CD14-positive monocyte (primary cell): Measurements from ENCODE around the gene FAAH2. TPM values are rescaled to one million over a fixed set of nuclear protein-coding genes. Genes with fewer than 3 reads are reported as not detected.

ENCODE experiments used
- DNase-seq, 3 donors: peaks; one replicate each; pipeline ENCODE4 v3.0.0-alpha.2; 2011 to 2022
- H2AFZ ChIP-seq: 2 replicates; pipeline ENCODE4 v1.6.0; 2012; ENCODE audit warnings: mild to moderate bottlenecking, low read depth, low read length, inconsistent platforms; ENCODE audit not compliant: insufficient read depth, poor library complexity, severe bottlenecking
- H3K27ac ChIP-seq, 2 donors: 1 replicate in 1 of 2; 2 replicates in 1 of 2; pipeline ENCODE4 v1.5.1; 2012 to 2013; ENCODE audit warnings: low read length in 2 of 2, control low read depth in 1 of 2, inconsistent platforms in 1 of 2, low read depth in 1 of 2, mild to moderate bottlenecking in 1 of 2
- H3K27me3 ChIP-seq, 2 donors: one replicate each; pipeline versions ENCODE4 v1.6.0 to v1.6.1; 2011 to 2013; ENCODE audit warnings: low read length in 2 of 2; ENCODE audit not compliant: control insufficient read depth in 2 of 2, insufficient read depth in 2 of 2
- H3K36me3 ChIP-seq, 2 donors: replicated peaks in 1 of 2; 1 replicate in 1 of 2; 2 replicates in 1 of 2; pipeline versions ENCODE4 v1.5.1 to v1.6.1; 2012 to 2013; ENCODE audit warnings: low read length in 2 of 2, control low read depth in 1 of 2, inconsistent platforms in 1 of 2, mild to moderate bottlenecking in 1 of 2; ENCODE audit not compliant: insufficient read depth in 2 of 2, control insufficient read depth in 1 of 2
- H3K4me1 ChIP-seq, 2 donors: 1 replicate in 1 of 2; 2 replicates in 1 of 2; pipeline versions ENCODE4 v1.5.1 to v1.6.1; 2012 to 2013; ENCODE audit warnings: low read length in 2 of 2, control low read depth in 1 of 2, inconsistent platforms in 1 of 2, mild to moderate bottlenecking in 1 of 2, moderate library complexity in 1 of 2; ENCODE audit not compliant: insufficient read depth in 2 of 2, control insufficient read depth in 1 of 2
- H3K4me2 ChIP-seq: replicated peaks from 2 replicates; pipeline ENCODE3; 2012; ENCODE audit warnings: low read length, moderate library complexity, mild to moderate bottlenecking; ENCODE audit not compliant: poor library complexity, severe bottlenecking; ENCODE audit errors: extremely low read depth
- H3K4me3 ChIP-seq, 3 experiments: fragments of 200-600 bp in 1 of 3; sonication (generic) in 1 of 3; replicated peaks in 1 of 3; 1 replicate in 2 of 3; 2 replicates in 1 of 3; pipeline ENCODE4 v1.5.1; 2011 to 2013; ENCODE audit warnings: low read length in 3 of 3, mild to moderate bottlenecking in 3 of 3, control low read depth in 2 of 3, low read depth in 2 of 3, inconsistent platforms in 1 of 3, moderate library complexity in 1 of 3
- H3K79me2 ChIP-seq: 2 replicates; pipeline ENCODE4 v1.6.0; 2012; ENCODE audit warnings: mild to moderate bottlenecking, control low read depth, inconsistent platforms, low read length, moderate library complexity; ENCODE audit not compliant: insufficient read depth
- H3K9ac ChIP-seq: 2 replicates; pipeline ENCODE4 v1.6.0; 2017; ENCODE audit warnings: low read length, mild to moderate bottlenecking; ENCODE audit not compliant: insufficient read depth, poor library complexity, severe bottlenecking
- H3K9me3 ChIP-seq, 2 donors: replicated peaks in 1 of 2; 1 replicate in 1 of 2; 2 replicates in 1 of 2; pipeline versions ENCODE4 v1.5.1 to v1.6.1; 2012 to 2013; ENCODE audit warnings: low read length in 2 of 2, control low read depth in 1 of 2; ENCODE audit not compliant: control insufficient read depth in 1 of 2, insufficient read depth in 1 of 2
- H4K20me1 ChIP-seq: 2 replicates; pipeline ENCODE4 v1.6.0; 2012; ENCODE audit warnings: mild to moderate bottlenecking, low read length, control low read depth, moderate library complexity; ENCODE audit not compliant: insufficient read depth
- H3K27ac Mint-ChIP-seq, 7 donors: one replicate each; pipeline ENCODE4 v1.8.0; 2020; ENCODE audit warnings: mild to moderate bottlenecking in 7 of 7, mixed read lengths in 7 of 7, moderate library complexity in 6 of 7, inconsistent platforms in 2 of 7
- H3K27me3 Mint-ChIP-seq, 3 donors: one replicate each; pipeline ENCODE4 v1.8.0; 2021 to 2022; ENCODE audit warnings: low read depth in 3 of 3, mild to moderate bottlenecking in 3 of 3, mixed read lengths in 3 of 3, moderate library complexity in 3 of 3, inconsistent platforms in 1 of 3
- H3K36me3 Mint-ChIP-seq, 2 donors: one replicate each; pipeline ENCODE4 v1.8.0; 2020; ENCODE audit warnings: mixed read lengths in 2 of 2, inconsistent platforms in 1 of 2, mild to moderate bottlenecking in 1 of 2
- H3K4me1 Mint-ChIP-seq: one replicate; pipeline ENCODE4 v1.8.0; 2020; ENCODE audit warnings: mild to moderate bottlenecking, mixed read lengths
- H3K4me3 Mint-ChIP-seq, 2 donors: one replicate each; pipeline ENCODE4 v1.8.0; 2020; ENCODE audit warnings: mild to moderate bottlenecking in 2 of 2, mixed read lengths in 2 of 2, moderate library complexity in 1 of 2
- H3K9me3 Mint-ChIP-seq, 7 donors: one replicate each; pipeline ENCODE4 v1.8.0; 2020 to 2022; ENCODE audit warnings: mixed read lengths in 7 of 7, mild to moderate bottlenecking in 6 of 7, moderate library complexity in 6 of 7, inconsistent platforms in 2 of 7
- CTCF ChIP-seq: fragments of 200-600 bp; IDR thresholded peaks from one replicate; pipeline ENCODE4 v1.8.0; 2022; ENCODE audit warnings: antibody characterized with exemption, mild to moderate bottlenecking
- WGBS: methylation state at CpG from one replicate; pipeline ENCODE4 v1.1.5; 2013; ENCODE audit warnings: missing lambda C conversion rate; ENCODE audit not compliant: insufficient coverage; 5-methylcytosine and 5-hydroxymethylcytosine counted together
- intact Hi-C, 2 donors: fragments of 100-400 bp; cut with micrococcal nuclease; formaldehyde crosslinking; loops; one replicate each; pipeline versions ENCODE4 v1.15.0 to v1.15.1; 2023
- polyA plus RNA-seq, 3 donors: library from polyadenylated mRNA; depleted of rRNA in 1 of 3; unstranded in 2 of 3; stranded (reverse) in 1 of 3; fragments of 300-500 nt in 2 of 3; fragments of >200 nt in 1 of 3; fragmentation: Illumina TruSeq in 2 of 3; gene quantifications; 1 replicate in 2 of 3; 2 replicates in 1 of 3; pipeline ENCODE4 v1.2.3, GENCODE V29; 2012 to 2021

The FAAH2 gene
- polyA plus RNA-seq, 3 donors, result not detected

- Histone ChIP-seq H2AFZ (no peak overlapping the region), H3K4me2 (no peak overlapping the region), H3K9me3 (peaks cover 0 to 12% of the 10 kb centered on the region in 2 donors), H3K27ac (no peak overlapping the region), H4K20me1 (no peaks in the 10 kb centered on the region), H3K27me3 (no peaks in the 10 kb centered on the region), H3K79me2 (no peaks in the 10 kb centered on the region), H3K4me1 (no peaks in the 10 kb centered on the region), H3K4me3 (no peak overlapping the region), H3K36me3 (no peaks in the 10 kb centered on the region), H3K9ac (no peak overlapping the region)
- Mint-ChIP-seq H3K4me3 (no peak overlapping the region), H3K36me3 (no peaks in the 10 kb centered on the region), H3K4me1 (no peaks in the 10 kb centered on the region), H3K27me3 (peaks cover 0 to 3% (median 0%) of the 10 kb centered on the region in 3 donors), H3K27ac (no peak overlapping the region), H3K9me3 (peaks cover 0 to 5% (median 0%) of the 10 kb centered on the region in 7 donors)
- no peak for DNase-seq
- TF ChIP-seq CTCF, result no peak
- WGBS, result 80% methylated on average over 1 of the region's 1 CpG
- intact Hi-C loops, result no loop called here
Measured at GRCh38 chrX:57368158-57368557, 81.7 kb downstream of the FAAH2 start.

- WGBS, result 80% methylated on average over 1 of the region's 4 CpGs
- Histone ChIP-seq H3K79me2 (no peaks in the 10 kb centered on the region), H3K27me3 (no peaks in the 10 kb centered on the region), H3K36me3 (no peaks in the 10 kb centered on the region), H3K4me3 (no peak overlapping the region), H3K9ac (no peak overlapping the region), H3K27ac (no peak overlapping the region), H3K4me2 (no peak overlapping the region), H3K4me1 (no peaks in the 10 kb centered on the region), H2AFZ (no peak overlapping the region), H4K20me1 (no peaks in the 10 kb centered on the region), H3K9me3 (no peaks in the 10 kb centered on the region)
- TF ChIP-seq CTCF, result no peak
- intact Hi-C loops, result no loop called here
- H3K36me3 Mint-ChIP-seq, result no peaks in the 10 kb centered on the region
- DNase-seq, result no peak
- no peak overlapping the region for H3K27ac Mint-ChIP-seq
- no peaks in the 10 kb centered on the region for H3K4me1 Mint-ChIP-seq
- peaks cover 2 to 6% (median 3%) of the 10 kb centered on the region in 7 donors for H3K9me3 Mint-ChIP-seq
- no peaks in the 10 kb centered on the region for H3K27me3 Mint-ChIP-seq
- H3K4me3 Mint-ChIP-seq, result no peak overlapping the region
Measured at GRCh38 chrX:57379296-57379695, 92.8 kb downstream of the FAAH2 start.
